ENCODE measurements around the gene MYPN. TPM values are rescaled to one million over a fixed set of nuclear protein-coding genes. Genes with fewer than 3 reads are reported as not detected.

Gene MYPN
- total and polyA plus RNA-seq, 2 experiments from 2014 or later = not detected

DNA sequence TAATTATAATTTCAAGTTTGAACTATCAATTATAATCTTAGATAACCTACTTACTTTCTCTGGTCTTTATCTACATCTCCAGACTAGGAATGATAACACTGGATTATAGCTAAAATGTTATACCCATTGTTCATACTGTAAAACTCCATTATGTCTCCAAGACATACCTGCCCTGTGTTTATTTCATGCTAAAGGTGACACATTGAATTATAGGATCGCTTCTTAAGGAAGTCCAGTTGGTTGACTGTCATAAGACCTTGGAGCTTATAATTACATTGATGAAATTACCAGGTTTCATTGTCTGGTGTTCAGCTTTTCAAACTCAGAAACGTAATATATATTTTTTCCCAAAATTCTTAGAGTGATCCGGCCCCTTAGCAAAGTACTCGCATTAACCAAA is 18.7 kb upstream of the MYPN start:
- Mint-ChIP-seq H3K27ac (no peak overlapping the region), H3K4me1 (peaks cover 18% of the 10 kb centered on the region), H3K9me3 (no peaks in the 10 kb centered on the region), H3K4me3 (no peak overlapping the region), H3K27me3 (ENCODE audit: insufficient read depth, low read depth, poor library complexity) (peaks cover 5% of the 10 kb centered on the region), H3K36me3 (ENCODE audit: low read depth) (no peaks in the 10 kb centered on the region)
- Histone ChIP-seq H3K9me2 (ENCODE audit: insufficient read depth) (no peaks in the 10 kb centered on the region), H3K4me1 (ENCODE audit: insufficient read depth) (peaks cover 13% of the 10 kb centered on the region), H4K20me1 (replicated peaks; ENCODE audit: insufficient read depth) (no peaks in the 10 kb centered on the region), H3K79me2 (replicated peaks; ENCODE audit: insufficient read depth) (no peaks in the 10 kb centered on the region), H3K4me3 (no peak overlapping the region), H3F3A (replicated peaks; ENCODE audit: low read depth) (no peaks in the 10 kb centered on the region), H3K36me3 (ENCODE audit: insufficient read depth) (no peaks in the 10 kb centered on the region), H3K27ac (ENCODE audit: low read depth) (no peak overlapping the region), H3K27me3 (ENCODE audit: insufficient read depth) (no peaks in the 10 kb centered on the region), H3K4me2 (no peak overlapping the region), H2AFZ (no peak overlapping the region)
- no peak for ATAC-seq
- TF ChIP-seq JUNB (IDR thresholded peaks at IDR 0.05; ENCODE audit: unreplicated experiment) (no peak), CREB1 (CRISPR knock-in tag; IDR thresholded peaks at IDR 0.05; ENCODE audit: low read depth) (no peak), ZNF331 (CRISPR knock-in tag; IDR thresholded peaks at IDR 0.05; ENCODE audit: low read depth) (no peak), ETS1 (IDR thresholded peaks at IDR 0.05) (no peak), POLR2AphosphoS5 (IDR thresholded peaks at IDR 0.05; ENCODE audit: low read depth) (no peak), EZH2 (IDR thresholded peaks at IDR 0.05; ENCODE audit: low read depth, unreplicated experiment) (no peak), EZH2phosphoT487 (IDR thresholded peaks at IDR 0.05; ENCODE audit: unreplicated experiment) (no peak), ZNF114 (CRISPR knock-in tag; IDR thresholded peaks at IDR 0.05) (no peak), NANOG (IDR thresholded peaks at IDR 0.05; ENCODE audit: borderline replicate concordance) (no peak), STAT1 (IDR thresholded peaks at IDR 0.05; ENCODE audit: unreplicated experiment) (no peak)
- TF ChIP-seq, protein P1, sequence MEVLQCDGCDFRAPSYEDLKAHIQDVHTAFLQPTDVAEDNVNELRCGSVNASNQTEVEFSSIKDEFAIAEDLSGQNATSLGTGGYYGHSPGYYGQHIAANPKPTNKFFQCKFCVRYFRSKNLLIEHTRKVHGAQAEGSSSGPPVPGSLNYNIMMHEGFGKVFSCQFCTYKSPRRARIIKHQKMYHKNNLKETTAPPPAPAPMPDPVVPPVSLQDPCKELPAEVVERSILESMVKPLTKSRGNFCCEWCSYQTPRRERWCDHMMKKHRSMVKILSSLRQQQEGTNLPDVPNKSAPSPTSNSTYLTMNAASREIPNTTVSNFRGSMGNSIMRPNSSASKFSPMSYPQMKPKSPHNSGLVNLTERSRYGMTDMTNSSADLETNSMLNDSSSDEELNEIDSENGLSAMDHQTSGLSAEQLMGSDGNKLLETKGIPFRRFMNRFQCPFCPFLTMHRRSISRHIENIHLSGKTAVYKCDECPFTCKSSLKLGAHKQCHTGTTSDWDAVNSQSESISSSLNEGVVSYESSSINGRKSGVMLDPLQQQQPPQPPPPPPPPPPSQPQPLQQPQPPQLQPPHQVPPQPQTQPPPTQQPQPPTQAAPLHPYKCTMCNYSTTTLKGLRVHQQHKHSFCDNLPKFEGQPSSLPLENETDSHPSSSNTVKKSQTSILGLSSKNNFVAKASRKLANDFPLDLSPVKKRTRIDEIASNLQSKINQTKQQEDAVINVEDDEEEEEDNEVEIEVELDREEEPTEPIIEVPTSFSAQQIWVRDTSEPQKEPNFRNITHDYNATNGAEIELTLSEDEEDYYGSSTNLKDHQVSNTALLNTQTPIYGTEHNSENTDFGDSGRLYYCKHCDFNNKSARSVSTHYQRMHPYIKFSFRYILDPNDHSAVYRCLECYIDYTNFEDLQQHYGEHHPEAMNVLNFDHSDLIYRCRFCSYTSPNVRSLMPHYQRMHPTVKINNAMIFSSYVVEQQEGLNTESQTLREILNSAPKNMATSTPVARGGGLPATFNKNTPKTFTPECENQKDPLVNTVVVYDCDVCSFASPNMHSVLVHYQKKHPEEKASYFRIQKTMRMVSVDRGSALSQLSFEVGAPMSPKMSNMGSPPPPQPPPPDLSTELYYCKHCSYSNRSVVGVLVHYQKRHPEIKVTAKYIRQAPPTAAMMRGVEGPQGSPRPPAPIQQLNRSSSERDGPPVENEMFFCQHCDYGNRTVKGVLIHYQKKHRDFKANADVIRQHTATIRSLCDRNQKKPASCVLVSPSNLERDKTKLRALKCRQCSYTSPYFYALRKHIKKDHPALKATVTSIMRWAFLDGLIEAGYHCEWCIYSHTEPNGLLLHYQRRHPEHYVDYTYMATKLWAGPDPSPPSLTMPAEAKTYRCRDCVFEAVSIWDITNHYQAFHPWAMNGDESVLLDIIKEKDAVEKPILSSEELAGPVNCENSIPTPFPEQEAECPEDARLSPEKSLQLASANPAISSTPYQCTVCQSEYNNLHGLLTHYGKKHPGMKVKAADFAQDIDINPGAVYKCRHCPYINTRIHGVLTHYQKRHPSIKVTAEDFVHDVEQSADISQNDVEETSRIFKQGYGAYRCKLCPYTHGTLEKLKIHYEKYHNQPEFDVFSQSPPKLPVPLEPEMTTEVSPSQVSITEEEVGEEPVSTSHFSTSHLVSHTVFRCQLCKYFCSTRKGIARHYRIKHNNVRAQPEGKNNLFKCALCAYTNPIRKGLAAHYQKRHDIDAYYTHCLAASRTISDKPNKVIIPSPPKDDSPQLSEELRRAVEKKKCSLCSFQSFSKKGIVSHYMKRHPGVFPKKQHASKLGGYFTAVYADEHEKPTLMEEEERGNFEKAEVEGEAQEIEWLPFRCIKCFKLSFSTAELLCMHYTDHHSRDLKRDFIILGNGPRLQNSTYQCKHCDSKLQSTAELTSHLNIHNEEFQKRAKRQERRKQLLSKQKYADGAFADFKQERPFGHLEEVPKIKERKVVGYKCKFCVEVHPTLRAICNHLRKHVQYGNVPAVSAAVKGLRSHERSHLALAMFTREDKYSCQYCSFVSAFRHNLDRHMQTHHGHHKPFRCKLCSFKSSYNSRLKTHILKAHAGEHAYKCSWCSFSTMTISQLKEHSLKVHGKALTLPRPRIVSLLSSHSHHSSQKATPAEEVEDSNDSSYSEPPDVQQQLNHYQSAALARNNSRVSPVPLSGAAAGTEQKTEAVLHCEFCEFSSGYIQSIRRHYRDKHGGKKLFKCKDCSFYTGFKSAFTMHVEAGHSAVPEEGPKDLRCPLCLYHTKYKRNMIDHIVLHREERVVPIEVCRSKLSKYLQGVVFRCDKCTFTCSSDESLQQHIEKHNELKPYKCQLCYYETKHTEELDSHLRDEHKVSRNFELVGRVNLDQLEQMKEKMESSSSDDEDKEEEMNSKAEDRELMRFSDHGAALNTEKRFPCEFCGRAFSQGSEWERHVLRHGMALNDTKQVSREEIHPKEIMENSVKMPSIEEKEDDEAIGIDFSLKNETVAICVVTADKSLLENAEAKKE (CRISPR knock-in tag; IDR thresholded peaks at IDR 0.05) = no peak
- TF ChIP-seq, protein P2, sequence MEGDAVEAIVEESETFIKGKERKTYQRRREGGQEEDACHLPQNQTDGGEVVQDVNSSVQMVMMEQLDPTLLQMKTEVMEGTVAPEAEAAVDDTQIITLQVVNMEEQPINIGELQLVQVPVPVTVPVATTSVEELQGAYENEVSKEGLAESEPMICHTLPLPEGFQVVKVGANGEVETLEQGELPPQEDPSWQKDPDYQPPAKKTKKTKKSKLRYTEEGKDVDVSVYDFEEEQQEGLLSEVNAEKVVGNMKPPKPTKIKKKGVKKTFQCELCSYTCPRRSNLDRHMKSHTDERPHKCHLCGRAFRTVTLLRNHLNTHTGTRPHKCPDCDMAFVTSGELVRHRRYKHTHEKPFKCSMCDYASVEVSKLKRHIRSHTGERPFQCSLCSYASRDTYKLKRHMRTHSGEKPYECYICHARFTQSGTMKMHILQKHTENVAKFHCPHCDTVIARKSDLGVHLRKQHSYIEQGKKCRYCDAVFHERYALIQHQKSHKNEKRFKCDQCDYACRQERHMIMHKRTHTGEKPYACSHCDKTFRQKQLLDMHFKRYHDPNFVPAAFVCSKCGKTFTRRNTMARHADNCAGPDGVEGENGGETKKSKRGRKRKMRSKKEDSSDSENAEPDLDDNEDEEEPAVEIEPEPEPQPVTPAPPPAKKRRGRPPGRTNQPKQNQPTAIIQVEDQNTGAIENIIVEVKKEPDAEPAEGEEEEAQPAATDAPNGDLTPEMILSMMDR (conservative IDR thresholded peaks at IDR 0.05; ENCODE audit: low read depth in 2 of 2) = no peak
- TF ChIP-seq, protein P3, sequence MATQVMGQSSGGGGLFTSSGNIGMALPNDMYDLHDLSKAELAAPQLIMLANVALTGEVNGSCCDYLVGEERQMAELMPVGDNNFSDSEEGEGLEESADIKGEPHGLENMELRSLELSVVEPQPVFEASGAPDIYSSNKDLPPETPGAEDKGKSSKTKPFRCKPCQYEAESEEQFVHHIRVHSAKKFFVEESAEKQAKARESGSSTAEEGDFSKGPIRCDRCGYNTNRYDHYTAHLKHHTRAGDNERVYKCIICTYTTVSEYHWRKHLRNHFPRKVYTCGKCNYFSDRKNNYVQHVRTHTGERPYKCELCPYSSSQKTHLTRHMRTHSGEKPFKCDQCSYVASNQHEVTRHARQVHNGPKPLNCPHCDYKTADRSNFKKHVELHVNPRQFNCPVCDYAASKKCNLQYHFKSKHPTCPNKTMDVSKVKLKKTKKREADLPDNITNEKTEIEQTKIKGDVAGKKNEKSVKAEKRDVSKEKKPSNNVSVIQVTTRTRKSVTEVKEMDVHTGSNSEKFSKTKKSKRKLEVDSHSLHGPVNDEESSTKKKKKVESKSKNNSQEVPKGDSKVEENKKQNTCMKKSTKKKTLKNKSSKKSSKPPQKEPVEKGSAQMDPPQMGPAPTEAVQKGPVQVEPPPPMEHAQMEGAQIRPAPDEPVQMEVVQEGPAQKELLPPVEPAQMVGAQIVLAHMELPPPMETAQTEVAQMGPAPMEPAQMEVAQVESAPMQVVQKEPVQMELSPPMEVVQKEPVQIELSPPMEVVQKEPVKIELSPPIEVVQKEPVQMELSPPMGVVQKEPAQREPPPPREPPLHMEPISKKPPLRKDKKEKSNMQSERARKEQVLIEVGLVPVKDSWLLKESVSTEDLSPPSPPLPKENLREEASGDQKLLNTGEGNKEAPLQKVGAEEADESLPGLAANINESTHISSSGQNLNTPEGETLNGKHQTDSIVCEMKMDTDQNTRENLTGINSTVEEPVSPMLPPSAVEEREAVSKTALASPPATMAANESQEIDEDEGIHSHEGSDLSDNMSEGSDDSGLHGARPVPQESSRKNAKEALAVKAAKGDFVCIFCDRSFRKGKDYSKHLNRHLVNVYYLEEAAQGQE (IDR thresholded peaks at IDR 0.05; ENCODE audit: unreplicated experiment) = no peak
- DNase-seq (ENCODE audit: low spot score) = no peak
